GM12891 (cell line): ENCODE measurements around the gene PHTF1.

Source experiments
- POLR2A ChIP-seq: IDR thresholded peaks from 2 replicates; pipeline ENCODE4 v1.6.1; 2011; ENCODE audit warnings: low read depth, low read length, control low read depth
- SPI1 ChIP-seq: IDR thresholded peaks from 2 replicates; pipeline ENCODE4 v1.6.1; 2011; ENCODE audit warnings: low read depth, low read length, control low read depth

DNA sequence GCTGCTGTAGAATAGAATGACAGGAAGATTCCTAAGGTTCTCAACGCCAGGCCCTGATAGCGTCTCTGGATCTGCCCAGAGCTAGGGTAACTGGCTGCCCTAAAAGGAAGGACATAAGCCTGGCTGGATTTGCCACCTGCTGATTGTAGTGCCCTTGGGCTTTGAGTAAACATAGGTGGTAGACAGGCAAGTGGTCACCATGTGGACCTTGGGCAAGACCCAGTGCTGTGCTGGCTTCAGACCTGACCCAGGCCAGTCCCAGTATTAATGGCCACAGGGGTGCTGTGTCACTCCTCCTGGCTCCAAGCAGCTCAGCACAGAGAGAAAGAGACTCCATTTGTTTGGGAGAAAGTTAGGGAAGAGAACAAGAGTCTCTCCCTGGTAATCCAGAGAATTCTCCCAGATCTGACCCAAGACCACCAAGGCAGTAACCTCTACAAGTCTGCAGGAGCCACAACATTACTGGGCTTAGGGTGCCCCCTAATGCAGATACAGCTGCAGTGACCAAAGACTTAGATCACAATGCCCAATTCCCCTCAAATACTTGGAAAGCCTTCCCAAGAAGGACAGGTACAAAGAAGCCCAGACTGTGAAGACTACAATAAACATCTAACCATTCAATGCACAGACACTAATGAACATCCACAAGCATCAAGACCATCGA, 44.5 kb downstream of the PHTF1 start:
- no peak for TF ChIP-seq SPI1
- no peak for TF ChIP-seq POLR2A
